Mucosa of gallbladder (tissue), 1 donor: ENCODE measurements around the gene CTNNA3. TPM values are rescaled to one million over a fixed set of nuclear protein-coding genes. Genes with fewer than 3 reads are reported as not detected.
A peak's percentile ranks its signal among the peaks of the same experiment; 100 is the strongest.

Source experiments
- DNase-seq: peaks from one replicate; pipeline ENCODE4 v3.0.0-alpha.2; 2020; ENCODE audit warnings: low spot score
- total RNA-seq: library from RNA; stranded (reverse); gene quantifications from one replicate; pipeline ENCODE4 v1.2.1, GENCODE V29; 2021
- donor health status: DM: no; HTN: no; CAD: no.

CTNNA3 gene
- total RNA-seq, 1 donor from 2014 or later, result 3.7 TPM

DNA sequence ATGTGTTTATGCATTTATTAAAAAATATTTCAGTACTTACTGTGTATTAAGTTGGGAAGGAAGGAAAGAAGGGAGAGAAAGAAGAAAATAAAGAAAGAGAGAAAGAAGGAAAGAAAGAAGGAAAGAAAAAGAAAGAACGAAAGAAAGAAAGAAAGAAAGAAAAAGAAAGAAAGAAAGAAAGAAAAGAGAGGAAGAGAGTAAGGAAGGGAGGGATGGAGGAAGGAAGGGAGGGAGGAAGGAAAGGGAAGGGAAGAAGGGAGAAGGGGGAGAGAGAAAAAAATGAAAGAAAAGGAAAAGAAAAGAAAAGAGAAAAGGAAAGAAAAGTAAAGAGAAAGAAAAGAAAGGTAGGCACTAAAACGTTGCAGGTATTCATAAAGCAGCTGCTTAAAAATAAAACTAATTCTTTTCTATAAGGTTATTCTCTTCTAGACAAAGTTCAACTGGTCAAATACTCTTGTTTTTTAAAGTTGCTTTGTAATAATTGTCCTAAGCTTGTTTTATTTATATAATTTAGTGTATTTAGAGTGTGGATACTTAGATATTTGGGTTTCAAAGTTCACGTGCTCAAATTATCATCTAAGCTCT lies 1473.4 kb downstream of the CTNNA3 start:
- no peak for DNase-seq

DNA sequence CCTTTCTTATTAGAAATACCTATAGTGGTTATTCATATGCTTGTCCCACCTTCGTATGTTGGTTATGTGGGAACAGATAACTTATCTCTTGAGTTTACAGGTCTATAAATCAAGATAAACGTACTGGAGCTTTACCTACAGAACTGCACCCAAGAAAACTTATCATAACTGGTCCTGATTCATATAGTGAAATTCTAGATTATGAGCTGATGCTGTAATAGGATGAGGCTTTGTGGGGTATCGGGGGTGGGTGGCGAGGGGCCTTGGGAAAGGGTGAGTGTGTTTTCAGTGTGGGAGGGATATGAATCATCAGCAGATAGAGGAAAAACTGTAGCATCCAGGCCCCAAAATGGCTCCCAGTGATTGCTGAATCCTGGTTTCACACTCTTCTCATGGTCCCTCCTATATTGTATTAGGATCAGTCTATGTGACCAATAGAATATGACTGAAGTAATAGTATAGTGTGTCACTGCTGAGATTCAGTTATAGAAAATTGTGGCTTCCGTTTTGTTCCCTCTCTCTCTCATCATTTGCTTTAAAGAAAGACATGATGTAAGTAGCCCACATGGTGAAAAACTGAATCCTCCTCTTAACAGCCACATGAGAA lies 1476.9 kb downstream of the CTNNA3 start:
- no peak for DNase-seq

DNA sequence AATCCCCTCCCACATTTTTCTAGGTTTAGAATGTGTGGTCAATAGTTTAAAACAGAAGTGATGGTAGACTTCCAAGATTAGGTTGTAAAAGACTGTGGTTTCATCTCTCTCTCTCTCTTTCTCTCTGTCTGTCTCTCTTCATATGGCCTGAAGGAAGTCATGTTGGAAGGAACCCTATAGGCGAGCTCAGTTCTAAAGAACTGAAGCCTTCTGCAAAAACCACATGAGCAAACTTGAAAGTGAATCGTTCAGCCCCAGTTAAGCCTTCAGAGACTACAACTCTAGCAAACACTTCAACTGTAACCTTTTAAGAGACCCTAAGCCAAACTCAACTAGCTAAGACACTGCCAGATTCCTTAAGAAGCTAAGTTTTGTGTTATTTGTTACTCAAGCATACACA lies 1477.7 kb downstream of the CTNNA3 start:
- no peak for DNase-seq

DNA sequence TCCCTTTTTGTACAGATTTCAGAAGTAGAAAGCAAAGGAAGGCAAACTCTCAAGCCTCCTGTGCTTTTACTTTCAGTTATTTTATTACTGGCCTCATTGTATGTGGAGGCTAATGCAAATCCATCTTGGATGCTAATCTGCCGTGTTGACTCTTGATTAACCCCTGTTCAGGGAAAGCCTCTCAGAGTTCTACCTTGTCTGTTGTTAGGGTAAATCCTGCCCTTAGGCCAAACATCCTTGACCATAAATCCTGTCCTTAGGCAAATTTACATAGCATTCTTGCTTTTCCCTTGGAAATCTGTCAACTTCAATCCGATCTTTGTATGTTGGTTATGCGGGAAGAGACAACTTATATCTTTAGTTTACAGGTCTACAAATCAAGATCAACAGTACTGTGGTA lies 1480.1 kb downstream of the CTNNA3 start:
- no peak for DNase-seq

DNA sequence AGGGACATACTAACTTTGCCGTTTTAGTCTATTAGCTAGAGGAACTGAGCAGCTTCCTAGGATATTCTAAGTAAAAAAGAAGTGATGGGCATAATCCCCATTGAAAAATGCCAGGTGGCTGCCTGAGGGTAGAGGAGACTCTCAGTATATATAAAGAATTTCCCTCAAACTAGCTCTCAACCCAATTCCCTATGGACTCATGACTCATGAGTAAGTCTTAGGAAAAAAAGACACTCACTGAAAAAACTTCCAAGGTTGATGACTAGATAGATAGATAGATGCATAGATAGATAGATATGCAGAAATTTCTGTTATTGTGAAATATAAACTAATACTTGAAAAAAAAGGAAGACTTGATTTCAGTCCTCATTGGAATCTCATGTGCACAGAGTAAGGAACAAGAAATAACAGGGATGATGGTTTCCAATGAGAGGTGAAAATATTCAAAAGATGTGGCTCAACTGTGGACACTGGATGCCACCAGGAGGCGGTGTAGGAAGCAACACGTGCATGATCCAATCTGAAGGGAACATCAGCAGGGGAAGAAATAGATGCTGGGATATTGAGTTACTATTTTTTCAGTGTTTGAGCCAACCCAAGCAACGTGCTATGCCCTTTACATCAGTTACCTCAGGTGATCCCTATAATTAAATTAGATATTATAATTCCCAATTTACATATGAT lies 1481.1 kb downstream of the CTNNA3 start:
- DNase-seq, result no peak

DNA sequence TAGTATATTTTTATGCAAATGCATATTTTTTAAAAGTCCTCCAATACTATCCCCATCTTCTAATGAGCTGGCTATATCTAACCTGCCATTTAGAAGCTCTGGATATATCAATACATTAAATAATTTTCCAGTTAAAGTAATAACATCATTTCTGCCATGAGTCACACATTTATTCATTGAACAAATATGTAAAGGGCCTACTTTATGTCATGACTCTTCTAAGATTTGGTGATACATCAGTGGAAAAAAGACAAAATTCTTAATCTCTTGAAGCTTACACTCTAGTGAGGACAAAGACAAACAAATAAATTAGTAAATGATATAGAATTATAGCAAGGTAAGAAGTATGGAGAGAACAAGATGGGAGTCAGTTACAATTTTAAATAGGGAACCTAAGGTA lies 1487.0 kb downstream of the CTNNA3 start:
- DNase-seq, result no peak

DNA sequence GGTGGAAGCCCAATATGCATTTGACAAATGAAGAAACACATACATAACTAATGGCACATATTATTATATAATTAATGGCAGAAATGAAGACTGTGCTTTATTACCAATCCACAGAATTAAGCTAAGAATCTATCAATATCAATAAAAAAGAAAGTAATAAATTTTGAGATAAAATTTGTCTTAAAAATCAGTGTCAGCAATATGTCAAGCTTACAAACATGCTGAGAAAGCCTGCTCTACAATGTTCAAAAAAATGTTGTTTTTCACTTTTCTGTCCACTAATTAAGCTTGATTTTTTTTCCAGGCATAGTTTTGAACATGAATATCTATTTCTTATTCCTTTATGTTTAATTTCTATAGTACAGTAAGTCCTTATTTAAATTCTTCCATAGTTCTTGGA lies 1491.2 kb downstream of the CTNNA3 start:
- no peak for DNase-seq

DNA sequence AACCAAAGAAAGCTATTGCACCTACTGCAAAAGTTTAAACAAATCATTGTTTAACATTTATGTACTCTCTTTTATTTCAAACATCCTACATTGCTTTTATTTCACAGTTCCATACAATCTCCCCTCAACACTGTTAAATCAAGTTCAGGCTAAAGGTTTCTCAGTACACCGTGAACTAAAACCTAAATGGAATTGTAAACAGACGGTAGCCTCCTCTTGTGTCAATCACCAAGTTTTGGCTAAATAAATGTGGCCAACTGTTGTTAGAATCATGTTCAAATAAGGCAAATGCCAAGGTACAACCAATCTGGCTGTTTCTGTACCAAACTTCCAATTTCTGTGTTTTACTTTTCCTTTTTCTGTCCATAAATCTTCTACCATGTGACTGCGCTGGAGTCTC lies 1493.9 kb downstream of the CTNNA3 start:
- no peak for DNase-seq

DNA sequence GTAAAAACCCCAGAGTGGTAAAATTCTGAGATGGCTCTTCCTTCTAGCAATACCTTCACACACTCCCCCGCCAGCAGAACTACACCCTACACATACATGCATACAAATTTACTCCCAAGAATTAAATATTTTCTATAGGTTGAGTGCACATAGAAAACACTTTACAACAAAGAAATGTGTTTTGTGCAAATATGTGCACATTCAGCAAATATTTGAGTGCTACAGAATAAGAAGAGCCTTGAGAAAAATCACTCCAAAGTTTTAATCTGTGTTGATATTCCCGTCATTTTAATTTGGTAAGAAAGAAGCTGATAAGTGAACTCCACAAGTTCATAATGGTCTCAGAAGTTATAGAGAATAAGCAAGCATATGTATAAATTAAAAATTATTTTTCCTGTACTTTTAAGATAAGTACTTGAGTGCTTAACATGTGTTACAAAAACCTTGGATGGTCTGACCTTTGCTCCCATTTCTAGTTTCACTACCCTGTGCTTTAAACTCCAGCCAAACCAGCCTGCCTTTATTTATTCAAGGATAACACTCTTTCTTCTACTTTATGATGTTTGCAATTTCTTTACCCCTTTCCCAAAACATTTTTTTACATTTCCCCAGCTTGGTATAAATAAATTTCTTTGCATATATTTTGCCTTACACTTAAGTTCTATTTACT lies 1503.7 kb downstream of the CTNNA3 start:
- no peak for DNase-seq

DNA sequence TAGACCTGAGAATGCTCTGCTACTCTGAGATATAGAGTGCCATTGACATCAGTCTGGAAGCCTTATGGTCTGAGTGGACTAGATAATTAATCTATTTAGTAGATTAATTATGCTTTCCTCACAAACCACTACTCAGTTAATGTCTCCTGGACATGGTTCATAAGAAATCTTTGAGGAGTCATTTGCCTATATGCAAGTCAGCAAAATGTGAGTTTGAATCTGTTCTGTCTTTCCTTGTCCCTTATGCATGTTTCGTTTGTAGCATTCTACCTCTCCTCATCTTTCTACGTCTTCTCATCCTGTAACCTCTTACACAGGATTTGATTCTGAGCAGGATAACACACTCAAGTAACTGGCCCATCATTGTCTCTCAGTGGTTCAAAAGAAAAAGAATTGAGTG lies 1505.6 kb downstream of the CTNNA3 start:
- DNase-seq, result no peak

DNA sequence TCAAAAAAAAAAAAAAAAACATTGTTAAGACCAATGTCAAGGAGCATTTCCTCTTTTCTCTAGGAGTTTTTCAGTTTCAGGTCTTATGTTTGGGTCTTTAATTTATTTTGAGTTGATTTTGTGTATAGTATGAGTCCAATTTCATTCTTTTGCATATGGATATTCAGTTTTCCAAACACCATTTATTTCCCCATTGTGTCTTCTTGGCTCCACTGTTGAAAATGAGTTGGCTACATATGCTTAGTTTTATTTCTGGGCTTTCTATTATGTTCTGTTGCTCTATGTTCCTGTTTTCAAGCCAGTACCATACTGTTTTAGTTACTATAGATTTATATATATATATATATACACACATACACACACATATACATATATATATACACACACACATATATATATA lies 1506.7 kb downstream of the CTNNA3 start:
- no peak for DNase-seq

DNA sequence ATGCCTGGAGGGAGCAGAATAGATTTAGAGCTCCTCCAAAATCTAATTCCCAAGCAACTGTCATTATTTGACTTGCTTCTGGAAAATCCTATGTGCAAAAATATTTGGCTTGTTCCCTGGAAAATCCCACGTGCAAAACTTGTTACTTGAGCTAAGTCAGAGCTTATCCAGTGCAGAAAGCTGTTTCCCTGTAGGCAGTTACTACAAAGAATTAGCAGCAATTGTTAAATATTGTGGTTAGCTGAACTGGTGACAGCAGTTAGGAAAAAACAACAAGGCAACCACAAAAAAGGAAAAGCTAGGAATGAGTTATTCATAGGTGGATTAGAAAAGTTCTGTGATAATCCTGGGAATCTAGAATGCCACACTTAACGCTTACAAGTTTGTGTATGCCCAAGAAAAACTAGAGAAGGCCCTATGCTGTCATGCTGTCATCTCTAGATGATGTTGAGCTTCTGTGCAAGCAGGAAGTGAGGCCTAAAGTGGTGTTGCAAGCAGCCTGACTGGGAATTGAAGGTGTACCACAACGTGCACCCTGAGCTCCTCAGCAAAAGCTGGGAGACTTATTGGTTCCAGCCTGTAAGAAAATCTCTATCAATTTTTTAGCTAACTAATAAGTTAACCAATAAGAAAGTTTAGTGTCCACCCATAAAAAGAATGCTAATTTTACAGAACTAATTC lies 1508.8 kb downstream of the CTNNA3 start:
- DNase-seq, result no peak

DNA sequence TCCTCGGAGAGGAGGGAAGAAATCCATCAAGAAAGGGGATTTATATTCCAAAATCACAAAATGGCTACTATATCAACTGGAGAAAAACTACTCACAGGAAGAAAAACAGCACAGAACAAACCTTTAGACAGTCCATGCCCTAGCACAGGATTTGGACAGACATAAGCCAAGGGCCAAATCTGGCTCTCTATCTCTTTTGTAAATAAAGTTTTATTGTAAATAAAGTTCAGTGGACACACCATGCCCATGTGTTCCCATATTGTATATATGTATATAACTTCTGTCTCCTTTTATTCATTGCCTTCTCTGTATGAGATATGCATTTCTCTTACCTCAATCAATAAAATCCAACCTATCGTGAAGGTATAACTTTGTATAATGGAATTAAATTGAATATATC lies 1513.0 kb downstream of the CTNNA3 start:
- DNase-seq, result no peak

DNA sequence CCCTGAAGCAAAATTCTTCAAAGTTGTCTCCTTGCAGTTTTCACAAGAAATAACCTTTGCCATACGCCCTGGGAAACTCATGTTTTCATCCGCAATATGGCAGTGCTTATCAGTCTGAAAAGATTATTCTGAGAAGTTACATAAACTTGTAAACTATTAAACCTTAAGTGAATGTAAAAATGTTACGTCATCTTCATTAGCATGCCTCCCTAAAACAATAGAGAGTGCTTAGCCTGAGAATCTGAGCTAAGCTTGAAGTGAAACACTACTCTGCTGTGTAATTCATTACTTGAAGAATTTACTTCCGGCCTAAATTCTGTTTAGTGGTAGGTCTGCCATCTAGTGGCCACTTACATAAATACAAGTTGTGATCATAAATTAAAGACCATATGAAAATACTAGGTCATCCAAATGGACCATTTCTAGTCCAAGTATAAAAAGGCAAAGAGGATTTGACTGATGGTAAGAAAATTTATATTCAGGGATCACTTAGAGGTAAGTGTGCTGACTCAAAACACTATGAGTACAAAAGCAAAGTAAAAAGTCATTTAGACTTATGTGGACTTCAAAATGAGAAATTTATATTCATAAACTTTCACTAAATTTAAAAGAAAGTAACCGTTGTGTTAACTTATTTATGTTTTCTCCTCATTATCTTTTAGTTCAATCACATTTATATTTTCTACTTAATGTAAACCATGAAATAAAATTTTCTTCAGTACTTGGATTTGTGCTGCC lies 1515.2 kb downstream of the CTNNA3 start:
- peak; percentile 29 for DNase-seq

DNA sequence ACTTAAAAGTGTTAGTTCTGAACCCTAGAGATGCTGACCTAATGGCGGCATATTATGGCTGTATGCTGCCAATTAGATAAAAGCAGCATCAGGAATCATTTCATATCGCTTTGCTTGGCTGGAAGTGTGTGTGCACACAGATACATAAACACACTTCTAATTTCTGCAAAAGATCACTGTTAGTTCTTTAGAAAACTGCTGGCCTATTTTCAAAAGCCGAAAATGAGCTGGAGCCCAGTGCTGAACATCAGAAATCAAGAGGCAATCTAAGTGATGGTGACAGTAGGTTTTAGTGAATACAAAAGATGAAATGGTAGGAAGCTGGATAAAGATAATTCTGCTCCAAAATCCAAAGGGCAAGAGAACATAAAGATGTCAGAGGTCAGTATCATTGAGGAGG lies 1516.0 kb downstream of the CTNNA3 start:
- DNase-seq, result no peak

DNA sequence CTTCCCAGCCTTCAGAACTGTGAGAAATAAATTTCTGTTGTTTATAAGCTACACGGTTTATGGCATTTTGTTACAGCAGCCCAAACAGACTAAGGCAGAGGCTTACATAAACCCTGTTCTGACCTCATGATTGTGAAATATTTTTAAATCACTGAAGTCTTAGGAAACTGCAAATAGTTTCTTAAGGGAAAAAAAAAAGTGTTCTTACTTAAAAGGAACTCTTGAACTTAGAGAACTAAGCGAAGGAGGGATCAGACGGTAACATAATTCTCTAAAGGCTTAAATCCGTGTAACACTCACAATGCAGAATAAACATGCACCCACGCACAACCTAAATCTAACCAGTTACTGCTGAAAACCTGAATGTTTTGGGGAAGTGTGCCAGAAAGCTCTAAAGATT lies 1519.2 kb downstream of the CTNNA3 start:
- no peak for DNase-seq

DNA sequence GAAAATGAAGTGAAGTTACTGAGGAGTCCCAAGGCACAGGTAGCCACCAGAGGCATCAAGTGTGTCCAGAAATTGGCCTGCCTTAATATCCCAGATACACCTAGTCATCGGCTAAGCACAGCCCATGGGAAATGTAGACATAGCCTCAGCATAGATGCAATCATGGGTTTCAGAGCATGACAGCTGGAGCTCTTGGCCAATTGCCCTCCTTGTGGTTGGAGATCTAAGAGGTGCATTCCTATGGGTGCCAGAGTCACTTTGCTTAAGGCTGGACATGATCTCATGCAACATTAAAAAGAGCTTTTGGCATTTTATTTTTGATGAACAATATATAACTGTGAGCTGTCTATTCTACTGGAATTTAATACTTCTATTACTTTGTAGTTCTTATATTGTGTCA lies 1528.2 kb downstream of the CTNNA3 start:
- no peak for DNase-seq

DNA sequence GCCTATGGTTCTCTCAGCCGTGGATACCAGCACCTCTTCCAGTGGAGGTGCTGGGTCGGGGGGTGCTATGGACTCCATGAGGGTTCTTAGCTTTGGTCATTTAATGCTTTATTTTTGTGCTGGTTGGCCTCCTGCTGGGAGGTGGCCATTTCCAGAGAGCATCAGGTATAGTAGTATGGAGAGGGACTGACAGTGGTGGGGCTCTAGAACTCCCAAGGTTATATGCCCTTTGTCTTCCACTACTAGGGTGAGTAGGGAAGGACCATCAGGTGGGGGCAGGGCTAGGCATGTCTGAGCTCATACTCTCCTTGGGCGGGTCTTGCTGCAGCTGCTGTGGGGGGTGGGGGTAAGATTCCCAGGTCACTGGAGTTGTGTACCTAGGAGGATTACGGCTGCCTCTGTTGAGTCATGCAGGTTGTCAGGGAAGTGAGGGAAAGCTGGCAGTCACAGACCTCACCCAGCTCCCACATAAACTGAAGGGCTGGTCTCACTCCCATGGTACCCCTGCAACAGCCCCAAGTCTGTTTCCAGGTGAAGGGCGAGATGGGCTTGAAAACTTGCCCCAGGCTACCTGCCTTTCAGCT lies 1533.3 kb downstream of the CTNNA3 start:
- DNase-seq, result no peak

DNA sequence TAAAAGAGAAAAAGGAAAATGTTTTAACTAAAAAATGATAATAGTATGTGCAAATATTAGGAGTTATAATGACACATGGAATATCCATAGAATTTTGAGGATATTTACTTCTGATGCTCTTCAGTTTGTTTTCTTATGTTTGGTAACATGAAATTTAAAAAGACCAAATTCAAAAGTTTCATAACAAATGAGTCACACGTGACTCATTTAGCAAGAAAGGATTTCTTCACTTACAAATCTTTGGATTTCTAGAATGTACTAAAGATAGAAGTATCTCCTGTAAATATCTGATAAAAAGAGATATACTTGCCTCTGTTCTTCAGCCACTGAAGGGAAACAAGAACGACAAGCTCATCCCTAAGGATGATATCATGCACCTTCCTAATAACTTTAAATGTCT lies 1544.6 kb downstream of the CTNNA3 start:
- DNase-seq, result no peak

DNA sequence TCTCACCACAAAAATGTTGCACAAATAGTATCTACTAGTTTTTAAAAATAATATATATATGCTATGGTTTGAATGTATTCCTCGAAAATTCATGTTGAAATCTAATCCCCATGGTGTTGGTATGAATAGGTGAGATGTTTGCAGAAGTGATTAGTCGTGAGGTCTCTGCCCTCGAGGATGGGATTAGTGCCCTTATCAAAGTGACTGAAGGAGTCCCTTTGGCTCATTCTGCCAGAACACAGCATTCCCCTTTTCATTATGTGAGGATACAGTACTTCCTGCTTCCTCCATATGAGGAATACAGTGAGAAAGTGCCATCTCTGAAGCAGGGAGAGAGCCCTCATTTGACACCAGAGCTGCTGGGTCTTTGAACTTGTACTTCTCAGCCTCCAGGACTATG lies 1547.7 kb downstream of the CTNNA3 start:
- no peak for DNase-seq

DNA sequence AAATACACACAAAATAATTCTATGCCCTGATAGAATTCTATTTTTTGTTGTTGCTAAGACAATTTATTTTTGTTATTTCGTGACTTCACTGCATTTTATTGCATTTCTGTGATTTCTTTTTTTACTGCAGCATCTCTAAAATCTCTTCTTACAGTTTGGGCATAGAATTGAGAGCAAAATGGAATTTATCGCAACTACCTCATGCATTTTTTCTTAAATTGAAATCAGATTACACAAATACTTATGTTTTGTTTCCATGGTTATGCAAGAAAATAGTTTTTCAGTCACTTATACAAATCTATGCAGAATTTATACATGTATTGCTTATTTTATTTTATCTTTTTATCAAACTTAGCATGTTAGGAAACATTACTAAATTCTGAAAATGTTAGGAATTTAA lies 1552.0 kb downstream of the CTNNA3 start:
- no peak for DNase-seq
